Measurements from ENCODE around the gene KRT2.

KRT2 gene

DNA sequence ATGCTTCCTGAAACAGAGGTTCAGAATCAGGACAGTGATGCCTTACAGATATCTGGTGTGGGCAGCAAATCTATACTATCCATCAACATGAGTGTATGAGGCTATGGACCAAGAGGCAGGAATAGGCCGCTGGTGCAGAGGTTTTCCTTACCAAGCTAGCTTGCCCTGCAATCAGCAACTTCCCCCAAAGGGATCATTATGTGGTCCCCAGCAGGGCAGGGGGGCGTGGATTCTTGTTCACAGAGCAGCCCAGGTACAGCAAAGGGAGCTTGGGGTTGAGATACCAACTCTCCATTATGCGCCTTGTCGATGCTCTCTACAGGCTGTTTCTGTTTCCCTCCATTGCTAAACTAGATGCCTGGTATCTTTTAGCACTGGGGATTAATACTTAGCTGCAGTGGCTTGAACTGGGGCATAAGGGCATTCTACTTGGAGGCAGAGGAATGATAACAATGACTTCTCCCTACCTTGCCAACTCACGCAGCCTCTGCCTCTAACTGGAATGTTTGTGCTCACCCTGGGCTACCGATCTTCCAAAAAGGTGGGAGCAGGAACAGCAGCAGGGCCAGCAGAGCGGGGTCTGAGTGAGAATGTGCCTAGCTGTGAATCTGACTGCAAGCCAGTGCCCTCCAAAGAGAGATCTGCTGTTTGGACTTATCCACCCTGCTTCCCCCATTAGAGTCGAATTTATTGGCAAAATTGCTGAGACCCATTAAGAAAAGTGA lies 38.5 kb upstream of the KRT2 start:
- H3K27me3 ChIP-seq (ENCODE audit: low read depth): peaks cover 25% of the 10 kb centered on the region
- H3K4me3 ChIP-seq: peak overlapping the region; percentile 5; the same call in 1 of the 2 replicates
- H3K9me3 ChIP-seq: no peaks in the 10 kb centered on the region
- H3K4me1 ChIP-seq: no peaks in the 10 kb centered on the region
- in situ Hi-C loops (cut with MboI; ENCODE audit: low sequenced_read_pairs): no loop called here
- no peaks in the 10 kb centered on the region for H3K36me3 ChIP-seq (replicated peaks)
- no peak for DNase-seq (ENCODE audit: low spot score in 2 of 2)

DNA sequence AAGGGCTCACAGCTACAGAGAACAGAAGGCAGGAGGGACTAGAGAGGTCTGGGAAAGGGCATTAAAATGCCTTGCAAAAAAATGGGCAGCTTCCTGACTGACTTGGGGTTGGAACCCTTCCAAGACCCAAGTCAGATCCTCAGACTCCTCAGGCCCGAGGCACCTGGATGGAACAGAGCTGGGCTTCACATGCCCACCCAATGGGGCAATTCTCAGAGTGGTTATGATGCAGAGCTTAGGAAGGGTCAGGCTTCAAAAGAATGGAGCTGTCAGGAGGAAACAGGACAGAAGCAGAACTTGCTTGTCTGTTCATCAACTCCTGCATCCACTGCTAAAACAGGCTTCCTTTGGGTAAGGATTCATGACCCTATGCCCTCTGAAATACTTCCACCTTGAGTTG lies 37.9 kb upstream of the KRT2 start:
- Histone ChIP-seq H3K4me1 (no peaks in the 10 kb centered on the region), H3K9me3 (no peaks in the 10 kb centered on the region), H3K4me3 (no peak overlapping the region), H3K27me3 (ENCODE audit: low read depth) (peaks cover 25% of the 10 kb centered on the region), H3K36me3 (replicated peaks) (no peaks in the 10 kb centered on the region)
- DNase-seq (ENCODE audit: low spot score in 2 of 2): no peak
- in situ Hi-C loops (cut with MboI; ENCODE audit: low sequenced_read_pairs): no loop called here

DNA sequence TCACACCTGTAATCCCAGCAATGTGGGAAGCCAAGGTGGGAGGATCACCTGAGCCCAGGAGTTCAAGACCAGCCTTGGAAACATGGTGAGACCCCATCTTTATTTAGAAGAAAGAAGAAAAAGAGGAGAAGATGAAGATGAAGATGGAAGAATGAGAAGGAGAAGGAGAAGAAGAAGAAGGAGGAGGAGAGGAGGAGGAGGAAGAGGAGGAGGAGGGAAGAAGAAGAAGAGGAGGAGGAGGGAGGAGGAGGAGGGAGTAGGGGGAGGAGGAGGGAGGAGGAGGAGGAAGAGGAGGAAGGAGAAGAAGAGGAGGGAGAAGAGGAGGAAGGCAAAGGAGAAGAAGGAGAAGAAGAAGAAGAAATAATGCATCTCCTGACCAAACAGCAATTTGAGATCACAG lies 37.2 kb upstream of the KRT2 start:
- in situ Hi-C loops (cut with MboI; ENCODE audit: low sequenced_read_pairs): no loop called here
- H3K4me3 ChIP-seq: no peak overlapping the region
- no peaks in the 10 kb centered on the region for H3K9me3 ChIP-seq
- H3K27me3 ChIP-seq (ENCODE audit: low read depth): peaks cover 25% of the 10 kb centered on the region
- DNase-seq (ENCODE audit: low spot score in 2 of 2): no peak
- H3K4me1 ChIP-seq: no peaks in the 10 kb centered on the region
- H3K36me3 ChIP-seq (replicated peaks): no peaks in the 10 kb centered on the region

DNA sequence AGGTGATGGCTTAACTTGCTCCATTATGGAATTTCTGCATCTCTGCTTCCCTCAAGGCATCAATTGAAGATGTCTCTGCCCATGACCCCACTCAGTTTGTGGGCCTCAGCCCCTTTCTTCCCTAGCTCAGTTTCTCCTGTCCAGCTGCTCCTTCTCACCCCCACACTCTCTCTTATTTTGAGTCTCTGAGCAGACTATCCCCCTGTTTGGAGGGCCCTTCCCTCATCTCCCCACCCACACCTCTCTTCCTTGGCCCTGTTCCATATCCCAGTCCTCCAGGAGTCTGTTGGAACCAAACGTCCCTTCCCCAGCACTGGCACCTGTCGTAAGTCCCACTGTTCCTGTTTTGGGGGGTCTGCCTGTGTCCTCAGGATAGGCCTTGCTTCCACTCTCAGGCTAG lies 36.5 kb upstream of the KRT2 start:
- in situ Hi-C loops (cut with MboI; ENCODE audit: low sequenced_read_pairs): no loop called here
- DNase-seq (ENCODE audit: low spot score in 2 of 2): no peak
- no peaks in the 10 kb centered on the region for H3K9me3 ChIP-seq
- no peaks in the 10 kb centered on the region for H3K36me3 ChIP-seq (replicated peaks)
- no peaks in the 10 kb centered on the region for H3K4me1 ChIP-seq
- H3K4me3 ChIP-seq: no peak overlapping the region
- peaks cover 25% of the 10 kb centered on the region for H3K27me3 ChIP-seq (ENCODE audit: low read depth)

DNA sequence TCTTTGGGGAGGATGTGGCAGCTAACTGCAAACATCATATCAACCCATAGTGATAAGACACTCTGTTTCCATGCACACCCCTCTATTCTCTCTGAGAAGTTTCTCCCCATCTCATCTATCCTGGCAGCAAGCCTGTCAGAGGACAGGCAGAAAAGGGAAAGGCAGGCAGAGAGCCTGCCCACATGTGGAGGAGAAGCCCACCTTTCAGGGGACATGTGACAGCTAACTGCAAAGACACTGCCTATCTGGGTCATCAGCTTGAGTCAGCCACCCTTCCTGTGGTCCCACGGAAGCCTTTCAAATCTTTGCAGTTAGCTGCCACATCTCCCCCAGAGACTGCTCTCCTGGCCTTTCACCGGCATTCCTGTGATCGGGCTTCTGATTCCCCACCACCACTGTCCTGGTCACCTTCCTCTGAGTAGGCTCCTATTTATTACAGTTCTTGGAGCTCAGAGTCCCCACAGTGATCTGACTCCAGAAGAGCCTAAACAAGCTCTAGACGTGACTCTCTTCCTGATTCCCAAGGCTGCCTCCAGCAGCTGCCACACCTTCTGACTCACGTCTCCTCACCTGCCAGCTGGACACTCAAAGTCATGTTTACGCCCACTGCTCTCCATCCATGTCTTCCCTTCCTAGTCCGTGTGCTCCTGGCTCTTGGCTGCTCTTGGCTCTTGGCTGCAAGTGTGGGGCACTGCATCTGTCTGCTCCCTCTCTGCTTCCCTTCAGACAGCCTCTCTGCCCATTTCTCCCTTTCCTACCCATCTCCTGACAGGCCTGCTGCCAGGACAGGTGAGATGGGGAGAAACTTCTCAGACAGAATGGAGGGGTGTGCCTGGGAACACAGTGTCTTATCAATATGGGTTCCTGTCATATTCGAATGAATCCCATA lies 35.7 kb upstream of the KRT2 start:
- no peaks in the 10 kb centered on the region for H3K9me3 ChIP-seq
- in situ Hi-C loops (cut with MboI; ENCODE audit: low sequenced_read_pairs): no loop called here
- DNase-seq (ENCODE audit: low spot score in 2 of 2): no peak
- peaks cover 25% of the 10 kb centered on the region for H3K27me3 ChIP-seq (ENCODE audit: low read depth)
- no peaks in the 10 kb centered on the region for H3K4me1 ChIP-seq
- no peaks in the 10 kb centered on the region for H3K36me3 ChIP-seq (replicated peaks)
- H3K4me3 ChIP-seq: no peak overlapping the region

DNA sequence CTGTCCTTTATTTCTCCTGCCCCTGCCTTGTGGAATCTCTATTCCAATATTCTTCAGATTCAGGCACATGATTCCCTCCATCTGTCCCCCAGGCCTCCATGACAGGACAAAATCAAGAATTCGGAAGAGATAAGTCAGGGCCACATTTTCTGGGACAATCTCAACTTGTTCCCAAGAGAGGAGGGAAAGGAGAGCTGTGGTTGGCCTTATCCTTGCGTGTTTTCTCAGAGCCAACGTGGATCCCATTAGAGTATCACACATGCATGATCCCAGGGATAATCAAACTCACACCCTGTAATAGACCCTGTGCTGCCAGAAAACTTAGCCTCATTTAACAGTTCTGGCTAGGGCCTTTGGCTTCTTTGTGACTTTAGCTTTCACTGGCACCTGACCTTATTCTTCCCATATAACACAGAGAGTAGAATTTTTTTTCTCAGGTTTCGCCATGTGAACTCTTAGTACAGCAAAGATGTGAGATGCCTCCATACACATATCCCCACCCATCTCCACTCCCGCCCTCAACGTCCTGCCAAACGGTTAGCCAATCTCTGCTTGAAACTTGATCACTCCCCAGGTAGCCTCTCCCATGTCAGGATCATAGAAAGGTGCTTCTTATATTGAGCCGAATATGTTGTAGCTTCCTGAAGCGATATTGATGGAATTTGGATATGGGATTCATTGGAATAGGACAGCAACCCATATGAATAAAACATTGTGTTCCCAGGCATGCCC lies 34.9 kb upstream of the KRT2 start:
- Histone ChIP-seq H3K4me1 (no peaks in the 10 kb centered on the region), H3K36me3 (replicated peaks) (no peaks in the 10 kb centered on the region), H3K9me3 (no peaks in the 10 kb centered on the region), H3K27me3 (ENCODE audit: low read depth) (peaks cover 24% of the 10 kb centered on the region), H3K4me3 (no peak overlapping the region)
- no peak for DNase-seq (ENCODE audit: low spot score in 2 of 2)
- in situ Hi-C loops (cut with MboI; ENCODE audit: low sequenced_read_pairs): no loop called here

DNA sequence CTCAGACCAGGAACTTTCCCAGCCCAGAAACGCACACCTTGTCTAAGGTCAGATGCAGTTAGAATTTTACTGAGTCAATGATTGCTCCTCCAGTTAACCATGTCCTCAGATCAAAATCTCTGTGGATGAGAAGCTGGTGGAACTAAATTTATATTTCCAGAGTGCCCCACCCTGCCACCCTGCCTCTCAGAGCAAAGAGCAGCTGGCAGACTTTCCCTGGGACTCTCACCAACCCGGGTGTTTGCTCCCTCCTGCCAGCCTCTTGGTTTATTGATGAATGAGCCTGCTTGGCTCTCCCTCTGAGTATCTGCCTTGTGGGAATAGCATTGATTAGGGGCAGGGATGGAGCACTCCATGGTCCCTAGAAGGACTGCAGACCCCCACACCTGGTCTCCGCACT lies 34.1 kb upstream of the KRT2 start:
- in situ Hi-C loops (cut with MboI; ENCODE audit: low sequenced_read_pairs): no loop called here
- peaks cover 18% of the 10 kb centered on the region for H3K27me3 ChIP-seq (ENCODE audit: low read depth)

DNA sequence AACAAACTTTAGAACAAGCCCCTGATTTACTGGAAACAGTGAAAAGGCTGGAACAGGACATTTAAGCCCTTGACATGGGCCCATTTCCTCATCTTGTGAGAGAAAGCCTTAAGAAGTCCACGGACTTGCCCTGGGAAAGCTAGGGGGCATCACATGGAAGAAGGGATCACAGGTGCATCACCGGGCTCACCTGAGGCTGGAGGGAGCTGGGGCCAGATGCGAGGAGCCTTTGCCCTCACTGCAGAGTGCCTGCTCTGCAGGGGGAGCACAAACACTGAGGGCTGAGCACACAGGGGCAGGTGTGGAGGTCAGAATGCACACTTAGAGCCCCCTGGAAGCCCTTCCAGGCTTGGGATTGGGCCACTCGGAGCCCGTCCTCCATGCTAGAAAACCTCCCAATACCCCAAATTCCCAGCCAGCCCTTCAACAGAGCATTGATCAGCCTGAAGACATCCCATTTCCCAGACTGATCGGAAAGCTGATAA lies 33.4 kb upstream of the KRT2 start:
- no peak for DNase-seq (ENCODE audit: low spot score in 2 of 2)
- no peak overlapping the region for H3K4me3 ChIP-seq
- H3K4me1 ChIP-seq: no peaks in the 10 kb centered on the region
- in situ Hi-C loops (cut with MboI; ENCODE audit: low sequenced_read_pairs): no loop called here
- H3K36me3 ChIP-seq (replicated peaks): no peaks in the 10 kb centered on the region
- H3K27me3 ChIP-seq (ENCODE audit: low read depth): peaks cover 13% of the 10 kb centered on the region
- H3K9me3 ChIP-seq: no peaks in the 10 kb centered on the region

More for the DNA sequence above, 34.1 kb upstream of the KRT2 start:
- no peak for DNase-seq (ENCODE audit: low spot score in 2 of 2)
- H3K36me3 ChIP-seq (replicated peaks): no peaks in the 10 kb centered on the region
- no peak overlapping the region for H3K4me3 ChIP-seq
- H3K4me1 ChIP-seq: no peaks in the 10 kb centered on the region
- H3K9me3 ChIP-seq: no peaks in the 10 kb centered on the region

DNA sequence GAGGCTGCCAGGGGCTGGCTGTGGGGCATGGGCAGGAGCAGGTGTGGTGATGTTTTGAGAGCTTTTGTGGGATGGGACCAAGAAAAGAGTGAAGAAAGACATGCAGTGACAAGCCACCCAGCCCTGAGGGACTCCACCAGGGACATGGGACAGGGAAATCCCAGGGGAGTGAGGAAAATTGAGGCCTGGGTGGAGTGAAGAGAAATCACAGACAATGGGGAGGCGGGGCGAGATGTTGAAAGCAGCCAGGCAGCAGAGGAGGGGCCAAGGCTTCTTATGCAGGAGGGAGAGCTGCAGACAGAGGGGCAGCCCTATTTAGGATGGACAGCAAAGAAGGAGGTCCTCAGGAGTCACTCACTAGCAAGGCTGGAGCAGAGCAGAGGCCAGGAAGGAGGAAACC lies 32.4 kb upstream of the KRT2 start:
- H3K36me3 ChIP-seq (replicated peaks): no peaks in the 10 kb centered on the region
- H3K4me3 ChIP-seq: no peak overlapping the region
- no peaks in the 10 kb centered on the region for H3K9me3 ChIP-seq
- H3K27me3 ChIP-seq (ENCODE audit: low read depth): peaks cover 9% of the 10 kb centered on the region
- no peak for DNase-seq (ENCODE audit: low spot score in 2 of 2)
- H3K4me1 ChIP-seq: no peaks in the 10 kb centered on the region
- in situ Hi-C loops (cut with MboI; ENCODE audit: low sequenced_read_pairs): no loop called here

DNA sequence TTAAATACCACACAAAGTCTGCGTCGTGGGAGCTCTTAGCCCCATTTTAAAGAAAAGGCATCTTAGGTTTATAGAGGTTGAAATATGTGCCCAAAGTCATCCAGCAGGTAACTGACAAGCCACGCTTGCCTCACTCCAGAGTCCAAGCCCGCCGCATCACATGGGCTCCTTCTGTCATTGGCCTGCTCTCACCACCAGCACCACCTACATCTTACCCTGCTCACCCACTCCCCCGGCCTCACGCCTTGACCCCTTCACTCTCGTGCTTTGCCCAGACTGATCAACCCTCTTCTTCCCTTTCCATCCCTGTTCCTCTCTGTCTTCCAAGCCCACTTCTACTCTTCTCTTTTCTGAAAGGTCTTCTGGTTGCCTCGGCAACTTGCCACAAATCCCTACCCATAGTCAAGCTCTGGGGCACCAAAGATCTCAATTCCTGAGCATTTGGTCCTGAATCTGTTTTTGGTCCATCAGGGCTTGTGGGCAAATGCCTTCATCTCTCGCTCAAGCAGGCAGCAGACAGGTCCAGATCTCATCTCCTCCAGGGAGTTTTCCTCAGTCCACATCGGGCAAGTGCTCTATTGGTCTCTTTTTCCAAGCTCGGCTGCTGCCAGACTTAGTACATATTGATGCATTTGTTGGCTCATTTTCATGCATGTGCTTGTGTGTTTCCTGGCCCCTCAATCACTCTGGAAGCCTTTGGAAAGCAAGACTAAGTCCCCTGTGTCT lies 31.7 kb upstream of the KRT2 start:
- Histone ChIP-seq H3K36me3 (replicated peaks) (no peaks in the 10 kb centered on the region), H3K27me3 (ENCODE audit: low read depth) (peaks cover 9% of the 10 kb centered on the region), H3K4me3 (no peak overlapping the region), H3K4me1 (no peaks in the 10 kb centered on the region), H3K9me3 (no peaks in the 10 kb centered on the region)
- no peak for DNase-seq (ENCODE audit: low spot score in 2 of 2)
- in situ Hi-C loops (cut with MboI; ENCODE audit: low sequenced_read_pairs): no loop called here

DNA sequence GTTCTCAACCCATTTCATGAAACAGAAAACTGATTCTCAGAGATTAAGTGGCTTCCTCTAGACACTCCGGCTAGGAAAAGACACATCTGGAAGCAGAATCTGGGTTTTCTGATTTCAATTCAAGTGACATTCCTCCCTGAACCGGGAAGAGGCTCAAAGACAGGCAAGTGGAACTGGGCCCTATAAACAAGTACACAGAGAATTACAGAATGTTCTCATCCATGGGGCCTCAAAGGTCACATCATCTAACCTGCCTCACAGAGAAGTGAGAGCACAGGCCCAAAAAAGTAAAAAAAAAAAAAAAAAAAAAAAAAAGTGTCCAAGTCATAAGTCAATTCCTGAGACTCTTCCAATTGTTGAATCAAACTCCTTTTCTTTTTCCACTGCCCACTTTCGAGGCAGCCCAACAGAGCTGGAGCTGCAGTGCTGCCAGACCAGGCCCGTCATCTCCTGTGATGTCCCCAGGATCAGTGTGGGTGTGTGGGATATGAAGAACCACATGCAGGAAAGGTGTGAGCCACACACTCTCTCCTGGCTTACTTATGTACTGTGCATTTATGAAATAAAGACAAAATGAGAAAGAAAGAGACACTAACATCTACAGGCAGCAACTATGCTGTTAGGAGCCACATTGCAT lies 31.0 kb upstream of the KRT2 start:
- no peak for DNase-seq (ENCODE audit: low spot score in 2 of 2)
- no peak overlapping the region for H3K4me3 ChIP-seq
- in situ Hi-C loops (cut with MboI; ENCODE audit: low sequenced_read_pairs): no loop called here
- no peaks in the 10 kb centered on the region for H3K9me3 ChIP-seq
- no peaks in the 10 kb centered on the region for H3K36me3 ChIP-seq (replicated peaks)
- H3K27me3 ChIP-seq (ENCODE audit: low read depth): peaks cover 9% of the 10 kb centered on the region; the same call in 1 of the 2 replicates
- H3K4me1 ChIP-seq: no peaks in the 10 kb centered on the region

DNA sequence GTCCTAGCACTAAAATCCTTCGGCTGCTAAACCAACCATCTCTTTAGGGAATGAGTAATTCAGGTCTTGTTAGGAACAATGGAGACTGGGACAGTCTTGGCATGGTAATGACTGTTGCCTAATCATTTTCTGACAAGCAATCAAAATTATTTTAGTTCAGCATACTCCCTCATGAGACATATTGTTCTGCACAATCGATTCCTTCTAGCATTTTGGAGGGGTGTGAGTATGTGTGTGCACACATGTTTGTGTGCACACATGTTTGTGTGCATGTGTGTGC lies 30.3 kb upstream of the KRT2 start:
- in situ Hi-C loops (cut with MboI; ENCODE audit: low sequenced_read_pairs): no loop called here

More for the DNA sequence above, 30.3 kb upstream of the KRT2 start:
- H3K36me3 ChIP-seq (replicated peaks): no peaks in the 10 kb centered on the region
- no peaks in the 10 kb centered on the region for H3K4me1 ChIP-seq
- no peak for DNase-seq (ENCODE audit: low spot score in 2 of 2)
- H3K4me3 ChIP-seq: no peak overlapping the region
- peaks cover 6% of the 10 kb centered on the region; the same call in 1 of the 2 replicates for H3K27me3 ChIP-seq (ENCODE audit: low read depth)
- H3K9me3 ChIP-seq: no peaks in the 10 kb centered on the region
